Measurements from ENCODE around the gene NYAP1. TPM values are rescaled to one million over a fixed set of nuclear protein-coding genes. Genes with fewer than 3 reads are reported as not detected.

The NYAP1 gene
- total and polyA plus RNA-seq, 2 donors from 2014 or later: 0.41 to 0.69 TPM

- H3K4me3 ChIP-seq (ENCODE audit: low read length in 3 of 3): peak overlapping the region in 1 of 3 donors; percentile 88
Measured at GRCh38 chr7:100475549-100475948, 8.2 kb upstream of the NYAP1 start.

DNA sequence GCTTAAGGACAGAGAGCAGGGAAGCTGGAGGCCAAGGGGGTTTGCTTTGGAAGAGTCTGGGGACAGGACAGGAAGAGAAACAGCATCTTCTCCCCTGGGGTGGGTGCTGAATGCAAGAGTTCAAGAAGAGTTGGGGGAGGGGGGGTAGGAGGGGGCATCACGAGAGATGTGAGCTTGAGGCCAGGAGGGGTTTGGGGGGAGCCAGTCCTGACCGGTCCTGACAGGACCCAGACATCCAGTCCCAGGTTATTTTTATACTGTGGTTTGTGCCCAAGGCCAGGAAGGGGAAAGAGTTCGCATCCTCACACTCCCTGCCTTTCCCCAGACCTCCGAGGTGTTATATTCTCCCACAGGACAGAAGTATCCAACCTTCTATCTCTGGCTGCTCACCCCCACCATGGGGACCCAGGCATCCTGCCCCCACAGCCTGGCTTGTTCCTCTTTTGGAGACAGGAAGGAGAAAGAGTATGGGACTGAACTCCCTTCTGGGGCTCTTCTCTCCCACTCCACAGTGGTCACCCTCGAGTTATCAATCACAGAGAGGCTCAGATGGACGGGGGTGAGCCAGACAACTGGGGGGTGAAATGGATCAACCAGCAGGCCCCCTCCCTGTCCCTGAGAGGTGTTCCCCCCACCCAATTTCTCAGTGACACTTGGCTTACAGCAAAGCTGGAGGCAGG lies 7.5 kb upstream of the NYAP1 start:
- intact Hi-C loops (cut with DNase I): no loop called here
- H3K9me3 ChIP-seq (ENCODE audit: control insufficient read depth in 2 of 3, insufficient read depth in 1 of 3, low read length in 3 of 3): no peaks in the 10 kb centered on the region
- H3K4me1 ChIP-seq (ENCODE audit: control insufficient read depth in 2 of 3, insufficient read depth in 2 of 3, low read depth in 1 of 3, low read length in 3 of 3): peaks cover 2 to 28% (median 20%) of the 10 kb centered on the region in 3 donors
- H3K27ac ChIP-seq (ENCODE audit: low read depth in 2 of 2, low read length in 2 of 2): peak overlapping the region in 1 of 2 donors; percentile 65
- no peaks in the 10 kb centered on the region for H3K27me3 ChIP-seq (ENCODE audit: control insufficient read depth, insufficient read depth, low read length)
- no peak for TF ChIP-seq CTCF (IDR thresholded peaks at IDR 0.05; ENCODE audit: borderline replicate concordance, extremely low read depth, insufficient read depth)
- H3K4me3 ChIP-seq (ENCODE audit: low read length in 3 of 3): peak overlapping the region in 2 of 3 donors; percentile 26 to 88
- FAIRE-seq (no peak), DNase-seq (no peak)
- H3K9ac ChIP-seq (ENCODE audit: low read length in 3 of 3): peak overlapping the region in 1 of 3 donors; percentile 71
- H3K36me3 ChIP-seq (ENCODE audit: control insufficient read depth in 2 of 3, insufficient read depth in 3 of 3, low read length in 3 of 3): peaks cover 0 to 9% (median 2%) of the 10 kb centered on the region in 3 donors

More at GRCh38 chr7:100475549-100475948, 8.2 kb upstream of the NYAP1 start:
- H3K9ac ChIP-seq (ENCODE audit: low read length in 3 of 3): peak overlapping the region in 1 of 3 donors; percentile 55
- DNase-seq (peak in 1 of 5 donors; percentile 78), FAIRE-seq (no peak)
- H3K27me3 ChIP-seq (ENCODE audit: control insufficient read depth, insufficient read depth, low read length): no peaks in the 10 kb centered on the region
- H3K9me3 ChIP-seq (ENCODE audit: control insufficient read depth in 2 of 3, insufficient read depth in 1 of 3, low read length in 3 of 3): no peaks in the 10 kb centered on the region
- intact Hi-C loops (cut with DNase I): no loop called here
- peak overlapping the region; percentile 51 to 65 for H3K27ac ChIP-seq (ENCODE audit: low read depth in 2 of 2, low read length in 2 of 2)
- H3K36me3 ChIP-seq (ENCODE audit: control insufficient read depth in 2 of 3, insufficient read depth in 3 of 3, low read length in 3 of 3): peaks cover 0 to 9% (median 2%) of the 10 kb centered on the region in 3 donors
- peaks cover 2 to 28% (median 20%) of the 10 kb centered on the region in 3 donors for H3K4me1 ChIP-seq (ENCODE audit: control insufficient read depth in 2 of 3, insufficient read depth in 2 of 3, low read depth in 1 of 3, low read length in 3 of 3)
- no peak for TF ChIP-seq CTCF (IDR thresholded peaks at IDR 0.05; ENCODE audit: borderline replicate concordance, extremely low read depth, insufficient read depth)

- DNase-seq: peak in 3 of 5 donors; percentile 46 to 86 (median 73)
Measured at GRCh38 chr7:100476903-100477870, 6.5 kb upstream of the NYAP1 start.

More at GRCh38 chr7:100476903-100477870, 6.5 kb upstream of the NYAP1 start:
- H3K9me3 ChIP-seq (ENCODE audit: control insufficient read depth in 2 of 3, insufficient read depth in 1 of 3, low read length in 3 of 3): no peaks in the 10 kb centered on the region
- H3K9ac ChIP-seq (ENCODE audit: low read length in 3 of 3): peak overlapping the region in 2 of 3 donors; percentile 55 to 71
- peaks cover 0 to 9% (median 2%) of the 10 kb centered on the region in 3 donors for H3K36me3 ChIP-seq (ENCODE audit: control insufficient read depth in 2 of 3, insufficient read depth in 3 of 3, low read length in 3 of 3)
- H3K4me3 ChIP-seq (ENCODE audit: low read length in 3 of 3): peak overlapping the region in 2 of 3 donors; percentile 38 to 88
- no peak for FAIRE-seq
- H3K27ac ChIP-seq (ENCODE audit: low read depth in 2 of 2, low read length in 2 of 2): peak overlapping the region; percentile 72 to 89
- peaks cover 2 to 25% (median 20%) of the 10 kb centered on the region in 3 donors for H3K4me1 ChIP-seq (ENCODE audit: control insufficient read depth in 2 of 3, insufficient read depth in 2 of 3, low read depth in 1 of 3, low read length in 3 of 3)
- no peaks in the 10 kb centered on the region for H3K27me3 ChIP-seq (ENCODE audit: control insufficient read depth, insufficient read depth, low read length)
- intact Hi-C loops (cut with DNase I): no loop called here
- no peak for TF ChIP-seq CTCF (IDR thresholded peaks at IDR 0.05; ENCODE audit: borderline replicate concordance, extremely low read depth, insufficient read depth)

Measured in kidney (tissue), 14 donors.